HL-60 (cell line): ENCODE data around the gene PPP6R3.

ENCODE experiments used
- DNase-seq, 2 experiments: peaks; one replicate each; pipeline ENCODE4 v3.0.0-alpha.2; 2010 to 2020; ENCODE audit warnings: low read depth in 1 of 2, low spot score in 1 of 2
- H3K27ac ChIP-seq: fragments of 250-450 bp; sonication (Bioruptor Pico); replicated peaks from 2 replicates; pipeline ENCODE4 v1.5.1; 2020; ENCODE audit warnings: mild to moderate bottlenecking, moderate library complexity
- H3K27me3 ChIP-seq: fragments of 250-450 bp; sonication (Bioruptor Pico); 2 replicates; pipeline ENCODE4 v1.5.1; 2021; ENCODE audit warnings: mild to moderate bottlenecking, moderate library complexity; ENCODE audit not compliant: insufficient read depth, poor library complexity, severe bottlenecking
- H3K4me3 ChIP-seq: replicated peaks from 2 replicates; pipeline ENCODE4 v1.5.1; 2011; ENCODE audit warnings: mild to moderate bottlenecking, control low read depth, low read length; ENCODE audit not compliant: insufficient read depth
- CTCF ChIP-seq: IDR thresholded peaks from one replicate; pipeline ENCODE4 v1.5.1; 2011; ENCODE audit warnings: low read length, control low read depth, inconsistent platforms; ENCODE audit not compliant: insufficient read depth
- GABPA ChIP-seq: IDR thresholded peaks from 2 replicates; pipeline ENCODE4 v1.6.1; 2012; ENCODE audit warnings: low read depth
- POLR2AphosphoS5 ChIP-seq: IDR thresholded peaks from 2 replicates; pipeline ENCODE4 v1.6.1; 2012; ENCODE audit warnings: low read depth
- REST ChIP-seq: IDR thresholded peaks from 2 replicates; pipeline ENCODE4 v1.6.1; 2012; ENCODE audit warnings: low read depth; ENCODE audit not compliant: insufficient replicate concordance
- SPI1 ChIP-seq: IDR thresholded peaks from 2 replicates; pipeline ENCODE4 v1.6.1; 2012; ENCODE audit warnings: low read depth, mild to moderate bottlenecking, borderline replicate concordance

PPP6R3 gene

GRCh38 chr11:68531129-68531693 is 70.7 kb downstream of the PPP6R3 start:
- H3K27ac ChIP-seq = no peak overlapping the region
- no peak for TF ChIP-seq REST
- no peak for TF ChIP-seq SPI1
- TF ChIP-seq POLR2AphosphoS5 = no peak
- TF ChIP-seq GABPA = no peak
- no peak for TF ChIP-seq CTCF
- no peak for DNase-seq
- H3K27me3 ChIP-seq = no peaks in the 10 kb centered on the region
- H3K4me3 ChIP-seq = no peak overlapping the region

- H3K27me3 ChIP-seq = no peaks in the 10 kb centered on the region
- H3K4me3 ChIP-seq = no peak overlapping the region
- TF ChIP-seq POLR2AphosphoS5 = no peak
- TF ChIP-seq GABPA = no peak
- TF ChIP-seq CTCF = no peak
- TF ChIP-seq REST = no peak
- TF ChIP-seq SPI1 = no peak
- DNase-seq = no peak
- H3K27ac ChIP-seq = no peak overlapping the region
These were observed 72.3 kb downstream of the PPP6R3 start for GRCh38 chr11:68532727-68533369.

- no peaks in the 10 kb centered on the region for H3K27me3 ChIP-seq
- no peak overlapping the region for H3K27ac ChIP-seq
- H3K4me3 ChIP-seq = no peak overlapping the region
- no peak for TF ChIP-seq GABPA
- TF ChIP-seq SPI1 = no peak
- TF ChIP-seq REST = no peak
- no peak for TF ChIP-seq POLR2AphosphoS5
- no peak for TF ChIP-seq CTCF
- DNase-seq = no peak
These were observed 73.4 kb downstream of the PPP6R3 start for GRCh38 chr11:68533945-68534344.
